ENCODE data around the gene ARHGAP21.
A peak's percentile ranks its signal among the peaks of the same experiment; 100 is the strongest.
"Not testable (repeated sequence)": the region's sequence is repeated elsewhere in the genome, so short reads cannot be mapped to it uniquely, and the experiment has no call there.

Gene ARHGAP21

GRCh38 chr10:24621035-24621795, 102.5 kb downstream of the ARHGAP21 start:
- DNase-seq, result not testable (repeated sequence)

GRCh38 chr10:24619994-24620310, 103.7 kb downstream of the ARHGAP21 start:
- DNase-seq, result not testable (repeated sequence)

GRCh38 chr10:24619291-24619993, 104.2 kb downstream of the ARHGAP21 start:
- DNase-seq, result not testable (repeated sequence)

GRCh38 chr10:24618401-24618800, 105.3 kb downstream of the ARHGAP21 start:
- DNase-seq, result no peak

- peak; percentile 39 for DNase-seq
Observed at GRCh38 chr10:24617771-24618396, 105.8 kb downstream of the ARHGAP21 start.

GRCh38 chr10:24616536-24616935, 107.2 kb downstream of the ARHGAP21 start:
- DNase-seq, result no peak

GRCh38 chr10:24606021-24606420, 117.7 kb downstream of the ARHGAP21 start:
- no peak for DNase-seq

- DNase-seq, result no peak
Observed at GRCh38 chr10:24605141-24605540, 118.5 kb downstream of the ARHGAP21 start.

GRCh38 chr10:24603333-24603732, 120.4 kb downstream of the ARHGAP21 start:
- no peak for DNase-seq

GRCh38 chr10:24597961-24598360, 125.7 kb downstream of the ARHGAP21 start:
- DNase-seq, result no peak

- DNase-seq, result no peak
Observed at GRCh38 chr10:24597426-24597825, 126.3 kb downstream of the ARHGAP21 start.

GRCh38 chr10:24596217-24596930, 127.3 kb downstream of the ARHGAP21 start:
- DNase-seq, result no peak

- DNase-seq, result no peak
Observed at GRCh38 chr10:24590697-24591457, 132.8 kb downstream of the ARHGAP21 start.

- no peak for DNase-seq
Observed at GRCh38 chr10:24589265-24589664, 134.4 kb downstream of the ARHGAP21 start.

GRCh38 chr10:24579906-24580305, 143.8 kb downstream of the ARHGAP21 start:
- DNase-seq, result no peak

GRCh38 chr10:24579448-24579847, 144.2 kb downstream of the ARHGAP21 start:
- DNase-seq, result no peak

GRCh38 chr10:24575481-24576002, 148.1 kb downstream of the ARHGAP21 start:
- no peak for DNase-seq

- no peak for DNase-seq
Observed at GRCh38 chr10:24574578-24575155, 149.0 kb downstream of the ARHGAP21 start.

- no peak for DNase-seq
Observed at GRCh38 chr10:24574161-24574560, 149.5 kb downstream of the ARHGAP21 start.

- no peak for DNase-seq
Observed at GRCh38 chr10:24571870-24572450, 151.7 kb downstream of the ARHGAP21 start.

GRCh38 chr10:24570658-24571426, 152.8 kb downstream of the ARHGAP21 start:
- no peak for DNase-seq
